Measurements from ENCODE around the gene DPF3. TPM values are rescaled to one million over a fixed set of nuclear protein-coding genes. Genes with fewer than 3 reads are reported as not detected.

The DPF3 gene
- total and polyA plus RNA-seq, 4 donors = 0.17 to 3.9 (median 0.52) TPM

DNA sequence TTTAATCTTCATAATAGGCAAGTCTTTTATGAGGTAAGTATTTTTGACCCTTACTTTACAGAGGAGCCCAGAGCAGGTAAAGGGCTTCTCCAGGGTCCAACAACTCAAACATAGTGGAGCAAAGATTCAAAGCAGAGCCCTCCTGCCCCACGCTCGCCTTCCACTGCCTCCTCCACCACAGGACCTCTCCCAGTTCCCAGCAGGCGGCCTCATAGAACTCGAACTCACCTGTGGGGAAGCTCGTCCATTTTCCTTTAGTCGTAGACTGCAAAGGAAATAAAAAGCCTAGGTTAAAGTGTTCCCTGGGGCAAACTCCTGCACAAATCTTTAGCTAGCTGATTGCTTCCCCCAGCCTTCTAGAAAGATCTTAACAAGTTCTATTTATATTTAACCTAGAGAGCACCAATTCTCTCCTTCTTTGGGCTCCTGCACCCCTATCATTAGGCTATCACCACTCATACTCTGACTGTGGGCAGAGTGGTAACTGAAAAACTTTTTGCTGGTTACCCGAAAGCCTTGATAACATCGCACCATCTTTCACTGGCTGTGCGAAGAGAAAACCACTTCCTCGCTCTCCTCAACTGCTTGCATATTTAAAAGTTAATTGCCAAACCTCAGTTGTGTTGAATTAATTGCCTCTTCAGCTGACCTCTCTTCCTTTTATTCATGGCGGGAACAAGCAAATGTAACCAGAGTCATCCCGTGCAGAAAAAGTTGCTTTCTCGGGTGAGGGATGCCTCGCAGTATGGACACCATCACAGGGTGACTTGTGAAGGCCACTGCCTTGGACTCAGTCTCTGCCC lies 299.6 kb downstream of the DPF3 start:
- ATAC-seq (ENCODE audit: insufficient read depth, low FRiP score) (no peak), DNase-seq (no peak)
- H3K27me3 ChIP-seq (ENCODE audit: control insufficient read depth in 3 of 3, insufficient read depth in 3 of 3, low read length in 2 of 3) = peaks cover 0 to 4% (median 0%) of the 10 kb centered on the region in 3 donors
- H3K27ac ChIP-seq (ENCODE audit: low read depth in 1 of 2, low read length in 1 of 2) = no peak overlapping the region
- H3K9me3 ChIP-seq (ENCODE audit: control insufficient read depth in 4 of 4, insufficient read depth in 3 of 4, low read length in 3 of 4) = no peaks in the 10 kb centered on the region
- H3K4me3 ChIP-seq = no peak overlapping the region
- no peaks in the 10 kb centered on the region for H3K4me1 ChIP-seq (ENCODE audit: control insufficient read depth in 5 of 5, insufficient read depth in 5 of 5, low read length in 5 of 5)
- TF ChIP-seq, protein P1, sequence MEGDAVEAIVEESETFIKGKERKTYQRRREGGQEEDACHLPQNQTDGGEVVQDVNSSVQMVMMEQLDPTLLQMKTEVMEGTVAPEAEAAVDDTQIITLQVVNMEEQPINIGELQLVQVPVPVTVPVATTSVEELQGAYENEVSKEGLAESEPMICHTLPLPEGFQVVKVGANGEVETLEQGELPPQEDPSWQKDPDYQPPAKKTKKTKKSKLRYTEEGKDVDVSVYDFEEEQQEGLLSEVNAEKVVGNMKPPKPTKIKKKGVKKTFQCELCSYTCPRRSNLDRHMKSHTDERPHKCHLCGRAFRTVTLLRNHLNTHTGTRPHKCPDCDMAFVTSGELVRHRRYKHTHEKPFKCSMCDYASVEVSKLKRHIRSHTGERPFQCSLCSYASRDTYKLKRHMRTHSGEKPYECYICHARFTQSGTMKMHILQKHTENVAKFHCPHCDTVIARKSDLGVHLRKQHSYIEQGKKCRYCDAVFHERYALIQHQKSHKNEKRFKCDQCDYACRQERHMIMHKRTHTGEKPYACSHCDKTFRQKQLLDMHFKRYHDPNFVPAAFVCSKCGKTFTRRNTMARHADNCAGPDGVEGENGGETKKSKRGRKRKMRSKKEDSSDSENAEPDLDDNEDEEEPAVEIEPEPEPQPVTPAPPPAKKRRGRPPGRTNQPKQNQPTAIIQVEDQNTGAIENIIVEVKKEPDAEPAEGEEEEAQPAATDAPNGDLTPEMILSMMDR (IDR thresholded peaks at IDR 0.05; ENCODE audit: control extremely low read depth, extremely low read depth) = no peak
- no peak overlapping the region for H3K9ac ChIP-seq (ENCODE audit: insufficient read depth in 1 of 2, low read length in 2 of 2)
- no peaks in the 10 kb centered on the region for H3K36me3 ChIP-seq (ENCODE audit: control insufficient read depth in 4 of 4, insufficient read depth in 4 of 4, low read length in 4 of 4)
- 50 to 68% methylated on average over 14 of the region's 14 CpGs for WGBS, 2 donors

DNA sequence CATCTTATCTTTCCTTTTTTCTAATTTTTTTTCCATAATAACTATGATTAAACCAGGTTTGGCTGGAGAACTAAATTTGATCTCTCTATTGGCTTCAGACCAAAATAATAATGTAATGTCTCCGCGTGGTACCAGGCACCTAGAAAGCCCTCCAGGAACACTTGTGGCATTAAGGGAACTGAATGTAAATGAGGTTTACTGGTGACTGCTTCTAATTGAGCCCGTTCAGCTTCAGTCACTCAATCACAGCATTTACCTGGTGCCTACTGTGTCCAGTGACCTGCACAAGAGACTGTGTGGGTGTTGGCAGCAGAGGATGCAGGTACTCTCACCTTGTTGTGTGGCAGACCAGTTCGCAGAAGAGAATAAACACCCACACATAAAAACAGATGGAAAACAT lies 302.5 kb downstream of the DPF3 start:
- TF ChIP-seq, protein P1 (IDR thresholded peaks at IDR 0.05; ENCODE audit: control extremely low read depth, extremely low read depth) = no peak
- no peak for ATAC-seq (ENCODE audit: insufficient read depth, low FRiP score)
- 72 to 87% methylated on average over 4 of the region's 4 CpGs for WGBS, 2 donors

DNA sequence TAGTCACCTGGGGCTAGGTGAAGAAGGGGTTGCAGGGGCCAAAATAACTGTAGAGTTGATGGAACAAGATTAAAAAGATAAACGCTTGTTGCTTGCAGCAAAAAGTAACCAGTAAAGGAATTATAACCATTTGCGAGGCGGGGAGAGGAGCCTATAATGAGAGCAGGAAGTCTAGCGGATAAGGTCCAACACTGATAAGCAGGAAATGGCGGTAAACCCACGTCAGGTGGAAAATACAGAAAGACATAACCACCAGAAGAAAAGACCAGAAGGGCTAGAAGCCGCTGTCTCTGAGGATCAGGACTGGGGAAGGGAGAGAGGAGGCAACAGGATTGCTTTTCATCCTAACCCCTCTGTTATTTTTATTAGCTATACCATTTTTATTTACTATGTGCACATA lies 303.3 kb downstream of the DPF3 start:
- TF ChIP-seq, protein P1 (IDR thresholded peaks at IDR 0.05; ENCODE audit: control extremely low read depth, extremely low read depth) = no peak
- no peak overlapping the region for H3K9ac ChIP-seq (ENCODE audit: insufficient read depth in 1 of 2, low read length in 2 of 2)

More for the DNA sequence above, 302.5 kb downstream of the DPF3 start:
- Histone ChIP-seq H3K9ac (ENCODE audit: insufficient read depth in 1 of 2, low read length in 2 of 2) (no peak overlapping the region), H3K36me3 (ENCODE audit: control insufficient read depth in 4 of 4, insufficient read depth in 4 of 4, low read length in 4 of 4) (no peaks in the 10 kb centered on the region), H3K9me3 (ENCODE audit: control insufficient read depth in 4 of 4, insufficient read depth in 3 of 4, low read length in 3 of 4) (peaks cover 0 to 2% (median 0%) of the 10 kb centered on the region in 4 donors), H3K4me1 (ENCODE audit: control insufficient read depth in 5 of 5, insufficient read depth in 5 of 5, low read length in 5 of 5) (no peaks in the 10 kb centered on the region), H3K27ac (ENCODE audit: low read depth in 1 of 2, low read length in 1 of 2) (no peak overlapping the region), H3K27me3 (ENCODE audit: control insufficient read depth in 3 of 3, insufficient read depth in 3 of 3, low read length in 2 of 3) (peaks cover 0 to 4% (median 0%) of the 10 kb centered on the region in 3 donors), H3K4me3 (no peak overlapping the region)
- no peak for DNase-seq

More for the DNA sequence above, 303.3 kb downstream of the DPF3 start:
- ATAC-seq (ENCODE audit: insufficient read depth, low FRiP score) = no peak
- H3K27ac ChIP-seq (ENCODE audit: low read depth in 1 of 2, low read length in 1 of 2) = no peak overlapping the region
- H3K4me1 ChIP-seq (ENCODE audit: control insufficient read depth in 5 of 5, insufficient read depth in 5 of 5, low read length in 5 of 5) = no peaks in the 10 kb centered on the region
- no peak overlapping the region for H3K4me3 ChIP-seq
- no peaks in the 10 kb centered on the region for H3K36me3 ChIP-seq (ENCODE audit: control insufficient read depth in 4 of 4, insufficient read depth in 4 of 4, low read length in 4 of 4)
- H3K27me3 ChIP-seq (ENCODE audit: control insufficient read depth in 3 of 3, insufficient read depth in 3 of 3, low read length in 2 of 3) = no peaks in the 10 kb centered on the region
- DNase-seq = no peak
- 23 to 46% methylated on average over 7 of the region's 7 CpGs for whole genome bisulfite sequencing, 2 donors
- H3K9me3 ChIP-seq (ENCODE audit: control insufficient read depth in 4 of 4, insufficient read depth in 3 of 4, low read length in 3 of 4) = peaks cover 0 to 2% (median 0%) of the 10 kb centered on the region in 4 donors

Measured in lung (tissue), 12 donors.